Suppressor macrophage treated with lipopolysaccharide for 1 hour (primary cell): ENCODE measurements around the gene ARPC2.
"Not testable (repeated sequence)": the region's sequence is repeated elsewhere in the genome, so short reads cannot be mapped to it uniquely, and the experiment has no call there.

Source experiments
- DNase-seq, 3 donors: peaks; one replicate each; pipeline ENCODE4 v3.0.0-alpha.2; 2020 to 2022

Gene ARPC2

DNA sequence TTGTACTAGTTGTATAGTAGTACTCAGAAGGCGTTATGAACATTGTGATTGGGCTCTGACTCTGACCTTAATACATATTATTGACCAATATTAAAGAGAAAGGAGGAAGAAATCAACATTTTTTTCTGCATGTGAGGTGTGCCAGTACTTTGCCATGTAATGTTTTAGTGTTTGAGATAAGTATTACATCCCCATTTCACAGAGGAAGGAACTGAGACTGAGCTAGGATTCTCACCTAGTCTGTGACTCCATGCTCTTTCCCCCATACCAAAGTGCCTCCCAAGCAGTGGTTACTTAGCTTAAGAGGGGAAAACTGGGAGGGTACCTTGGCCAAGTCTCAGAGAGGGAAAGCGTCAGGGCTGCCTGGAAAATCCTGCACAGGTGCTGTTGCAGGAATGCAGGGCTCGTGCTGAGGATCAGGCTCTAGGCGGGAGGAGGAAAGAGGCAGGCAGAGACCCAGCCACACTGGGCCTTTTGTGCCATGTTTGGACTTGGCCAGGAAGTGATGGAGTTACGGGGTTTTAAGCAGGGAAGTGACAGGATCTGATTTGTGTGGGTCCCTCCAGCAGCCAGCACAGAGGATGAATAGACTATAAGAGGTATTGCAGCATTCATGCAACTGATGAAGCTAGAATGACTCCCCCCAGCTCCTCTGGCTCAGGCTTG is 55.0 kb downstream of the ARPC2 start:
- DNase-seq, result no peak

- peak; percentile 83 to 88 (median 88) for DNase-seq
Observed at GRCh38 chr2:218272531-218273212, 55.7 kb downstream of the ARPC2 start.

DNA sequence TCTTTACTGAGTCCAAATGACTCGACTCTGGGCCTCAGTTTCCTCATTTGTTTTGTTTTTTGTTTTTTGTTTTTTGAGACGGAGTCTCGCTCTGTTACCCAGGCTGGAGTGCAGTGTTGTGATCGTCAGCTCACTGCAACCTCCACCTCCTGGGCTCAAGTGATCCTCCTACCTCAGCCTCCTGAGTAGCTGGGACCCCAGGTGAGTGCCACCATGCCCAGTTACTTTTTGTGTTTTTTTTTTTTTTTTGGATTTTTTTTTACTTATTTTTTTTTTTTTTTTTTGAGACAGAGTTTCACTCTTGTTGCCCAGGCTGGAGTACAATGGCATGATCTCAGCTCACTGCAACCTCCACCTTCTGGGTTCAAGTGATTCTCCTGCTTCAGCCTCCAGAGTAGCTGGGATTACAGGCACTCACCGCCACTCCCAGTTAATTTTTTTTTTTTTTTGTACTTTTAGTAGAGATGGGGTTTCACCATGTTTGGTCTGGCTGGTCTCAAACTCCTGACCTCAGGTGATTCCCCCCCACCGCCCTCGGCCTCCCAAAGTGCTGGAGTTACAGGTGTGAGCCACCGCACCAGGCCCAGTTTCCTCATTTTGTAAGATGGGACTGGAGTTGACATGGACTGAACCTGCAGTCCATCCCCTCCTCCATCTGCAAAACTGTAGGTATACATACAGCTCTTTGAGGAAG is 56.4 kb downstream of the ARPC2 start:
- not testable (repeated sequence) for DNase-seq

GRCh38 chr2:218273908-218274249 is 56.9 kb downstream of the ARPC2 start:
- no peak for DNase-seq

DNA sequence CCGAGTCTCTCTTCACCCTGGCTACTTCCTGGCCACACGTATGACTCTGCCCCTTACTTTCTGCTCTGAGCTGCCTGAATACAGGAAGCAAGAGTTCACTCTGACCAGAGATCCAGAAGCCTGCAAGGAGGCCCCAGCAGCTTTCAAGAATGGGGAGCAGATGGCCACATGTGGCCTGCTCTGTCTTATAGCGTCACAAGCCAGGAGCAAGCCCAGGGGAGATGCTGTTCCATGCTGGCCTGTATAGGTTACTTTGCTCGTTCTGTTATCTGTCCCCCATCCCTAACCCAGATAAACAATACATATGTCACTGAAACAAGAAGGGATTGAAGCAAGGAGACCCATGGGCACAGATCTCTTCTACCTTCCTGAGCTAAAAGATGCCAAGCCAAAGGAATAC is 57.6 kb downstream of the ARPC2 start:
- no peak for DNase-seq

DNA sequence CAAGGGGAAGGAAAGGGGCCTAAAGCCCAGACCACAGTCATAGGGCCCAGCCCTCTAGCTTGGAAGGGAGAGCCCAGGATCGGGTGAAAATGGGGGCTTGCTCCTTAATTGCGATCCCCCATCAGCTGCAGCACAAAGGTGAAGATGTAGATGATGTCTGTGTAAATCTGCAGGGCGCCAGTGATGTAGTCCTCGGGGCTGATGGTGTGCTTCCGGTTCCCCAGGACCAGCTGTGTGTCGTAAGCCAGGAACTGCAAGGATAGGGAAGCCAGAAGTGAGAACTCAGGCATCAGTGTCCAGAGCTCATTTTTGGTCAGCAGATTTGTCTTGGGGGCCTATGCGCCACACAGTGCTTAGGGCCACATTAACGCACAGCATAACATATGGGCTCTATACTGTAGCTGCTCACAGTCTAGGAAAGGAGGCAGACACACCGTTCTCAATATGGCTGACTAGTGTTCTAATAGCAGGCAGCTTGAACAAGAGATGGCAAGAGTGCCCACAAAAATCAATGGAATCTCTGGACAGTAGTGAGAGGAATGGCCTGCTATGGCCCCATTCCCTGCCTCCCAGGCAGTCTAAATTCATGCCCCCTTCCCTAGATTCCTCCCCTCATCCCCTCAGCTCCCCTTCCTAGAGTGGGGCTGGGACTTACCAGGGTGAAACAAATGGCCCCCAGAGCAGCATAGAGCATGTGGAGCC is 58.5 kb downstream of the ARPC2 start:
- peak in 2 of 3 donors; percentile 48 to 58 for DNase-seq

DNA sequence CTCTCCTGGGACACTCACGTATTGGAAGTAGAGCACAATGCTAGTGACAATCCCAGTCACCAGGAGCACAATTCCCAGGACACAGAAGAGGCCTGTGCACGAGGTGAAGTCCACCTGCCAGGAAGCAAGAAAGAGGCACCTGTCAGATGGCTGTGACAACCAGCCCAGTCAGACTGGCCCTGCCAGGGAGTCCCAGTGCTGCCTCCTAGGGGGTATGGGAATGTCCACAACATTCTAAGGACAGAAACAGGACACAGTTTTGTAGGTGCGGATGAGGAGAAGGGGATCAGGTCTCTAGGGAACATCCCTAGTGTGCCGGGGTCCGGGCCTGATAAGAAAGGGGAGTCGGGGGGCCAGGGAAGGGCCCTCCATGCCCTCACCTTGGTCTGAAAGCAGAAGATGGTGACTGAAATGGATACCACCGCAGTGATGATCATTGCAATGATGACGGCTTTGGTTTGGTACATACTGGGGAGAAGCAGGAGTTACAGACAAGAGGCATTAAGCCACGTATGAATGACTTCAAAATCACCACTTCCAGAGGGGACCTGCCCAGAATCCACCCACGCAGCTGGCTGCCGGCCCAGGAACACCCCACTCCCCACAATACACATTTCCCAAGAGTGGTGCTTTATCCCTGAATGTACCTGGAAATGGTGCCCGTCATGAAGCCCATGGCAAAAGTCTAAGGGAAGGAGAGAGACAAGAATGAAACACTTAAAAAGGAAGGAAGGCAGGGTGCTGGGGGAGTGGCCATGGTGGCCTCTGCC is 60.2 kb downstream of the ARPC2 start:
- DNase-seq, result no peak

GRCh38 chr2:218277921-218278320 is 60.9 kb downstream of the ARPC2 start:
- no peak for DNase-seq

DNA sequence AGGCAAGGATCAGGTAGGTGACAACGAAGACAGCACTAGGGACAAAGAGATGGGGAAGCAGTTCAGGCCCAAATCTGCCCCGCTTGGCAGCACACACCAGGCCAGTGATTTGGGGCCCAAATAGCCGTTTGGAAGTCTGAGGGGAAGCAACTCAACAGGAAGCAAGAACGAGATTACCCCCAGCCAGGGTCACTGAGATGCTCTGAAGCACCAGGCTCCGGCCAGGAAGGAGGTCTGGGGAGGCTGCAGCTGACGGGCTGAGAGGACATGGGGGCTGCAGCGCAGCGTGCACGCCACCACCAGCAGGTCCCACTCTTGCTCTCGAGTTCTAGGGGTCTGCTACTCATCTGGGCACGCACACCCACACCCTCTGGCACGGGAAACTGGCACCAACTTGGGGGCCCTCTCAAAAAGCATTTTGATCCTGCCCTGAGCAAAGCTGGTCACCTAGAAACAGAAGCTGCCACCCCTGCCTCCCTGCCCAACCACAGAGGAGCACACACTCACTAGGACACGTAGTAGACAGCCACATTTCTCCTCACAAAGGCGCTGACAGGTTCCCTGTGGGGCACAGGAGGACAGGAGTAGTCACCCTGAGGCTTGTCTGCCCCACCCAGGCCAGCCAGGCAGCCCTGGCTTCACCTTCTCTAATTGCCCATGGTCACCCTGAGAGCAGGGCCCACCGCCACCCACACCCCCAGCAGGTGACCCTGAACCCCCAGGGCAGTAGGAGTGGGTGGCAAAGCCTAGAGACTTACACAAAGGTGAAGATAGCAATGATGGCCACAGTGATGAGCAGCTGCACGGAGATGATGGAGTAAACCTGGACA is 61.8 kb downstream of the ARPC2 start:
- no peak for DNase-seq

- DNase-seq, result no peak
Observed at GRCh38 chr2:218280260-218280870, 63.4 kb downstream of the ARPC2 start.

DNA sequence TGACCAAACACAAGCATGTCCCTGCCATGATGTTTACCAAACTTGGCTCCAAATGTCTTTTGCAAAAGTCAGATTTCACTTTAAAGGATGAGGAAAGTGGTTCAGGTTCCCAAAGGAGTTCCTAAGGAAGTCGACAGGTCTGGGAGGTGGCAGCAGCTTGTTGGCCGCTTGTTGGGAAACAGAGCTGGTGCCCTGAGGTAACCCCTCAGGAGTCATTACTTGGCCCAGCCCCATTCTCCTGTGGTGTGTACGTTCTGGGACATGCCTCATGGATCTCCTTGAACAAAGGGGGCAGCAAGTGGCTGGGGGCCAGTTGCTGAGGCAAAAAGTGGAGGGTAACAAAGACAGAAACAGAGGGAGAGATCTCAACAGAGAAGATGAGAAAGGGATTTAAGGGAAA is 64.5 kb downstream of the ARPC2 start:
- no peak for DNase-seq

DNA sequence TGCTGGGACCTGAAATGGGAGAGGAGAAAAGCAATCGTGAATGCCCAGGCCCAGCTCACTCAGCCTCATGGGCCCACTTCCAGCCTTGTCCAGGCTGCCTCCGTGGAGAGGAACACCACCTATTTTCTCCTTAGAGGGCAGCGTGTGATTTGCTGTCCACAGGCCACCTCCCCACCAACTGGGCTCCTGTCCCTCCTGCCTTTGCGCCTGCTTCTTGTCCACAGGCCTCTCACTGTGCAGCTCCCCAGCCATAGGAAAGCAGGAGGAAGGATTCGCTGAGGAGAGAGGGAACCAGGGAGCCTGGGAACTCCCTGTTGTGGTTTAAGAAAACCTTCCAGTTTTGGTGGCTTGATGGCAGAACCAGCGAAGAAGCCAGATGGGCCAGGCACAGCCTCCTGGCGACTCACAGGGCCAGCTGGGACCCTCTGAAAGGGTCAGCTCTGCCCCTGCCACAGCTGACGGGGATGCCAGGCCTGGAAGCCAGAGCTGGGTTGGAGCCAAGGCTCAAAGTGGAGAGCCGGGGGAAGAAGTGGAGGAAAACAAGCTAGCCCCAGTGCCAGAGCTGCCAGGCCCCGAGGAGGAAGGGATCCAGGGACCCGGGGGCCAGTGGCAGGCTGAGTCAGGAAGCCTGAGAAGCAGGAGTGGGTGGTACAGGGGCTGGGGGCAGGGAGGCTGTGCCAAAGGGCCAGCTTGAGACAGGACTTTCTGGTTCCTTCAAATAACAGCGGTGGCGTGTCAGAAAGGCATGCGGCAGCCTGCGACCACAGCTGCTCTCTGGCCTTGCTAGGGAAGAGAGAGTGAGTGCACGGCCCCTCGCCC is 65.4 kb downstream of the ARPC2 start:
- peak; percentile 44 to 67 (median 62) for DNase-seq

GRCh38 chr2:218284106-218284811 is 67.3 kb downstream of the ARPC2 start:
- peak; percentile 63 to 72 (median 69) for DNase-seq

GRCh38 chr2:218285604-218286003 is 68.6 kb downstream of the ARPC2 start:
- no peak for DNase-seq

DNA sequence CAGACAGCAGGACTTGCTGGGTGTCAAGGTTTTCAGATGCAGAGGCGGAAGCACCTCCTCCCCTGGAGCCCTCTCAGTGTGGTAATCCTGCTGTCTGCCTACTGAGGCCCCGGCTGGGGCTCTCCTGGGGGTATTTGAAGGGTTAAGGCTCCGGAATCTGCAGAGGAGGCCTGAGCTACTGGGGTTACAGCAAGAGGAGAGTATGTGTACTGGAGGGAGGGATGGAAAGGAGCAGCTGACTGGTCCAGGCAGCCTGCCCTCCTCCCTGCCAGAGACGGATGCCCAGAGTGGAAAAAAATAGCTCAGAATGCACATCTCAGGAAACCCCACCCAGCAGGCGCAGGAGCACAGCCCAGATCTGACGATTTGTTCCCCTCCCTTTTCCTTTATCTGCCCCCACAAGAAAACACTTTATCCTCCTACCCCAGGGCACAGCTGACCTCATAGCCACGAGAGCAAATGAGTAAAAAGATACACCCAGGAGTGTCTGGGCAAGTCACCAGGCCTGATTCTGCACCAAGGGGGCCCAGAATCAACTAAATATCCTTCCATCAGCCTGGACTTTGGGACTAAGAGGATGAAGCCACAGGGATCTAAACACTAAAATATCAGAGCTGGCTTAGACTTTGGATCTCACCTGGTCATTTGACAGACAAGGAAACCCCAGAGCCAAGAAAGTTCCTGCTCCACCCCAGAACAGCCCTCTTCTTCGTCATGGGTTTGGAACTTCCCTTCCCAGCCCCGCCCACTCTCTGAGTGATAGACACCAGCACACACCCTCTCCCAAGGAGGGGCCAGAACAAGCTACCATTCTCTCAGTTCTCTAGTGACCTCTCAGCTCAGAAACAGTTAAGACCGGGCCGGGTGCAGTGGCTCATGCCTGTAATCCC is 69.8 kb downstream of the ARPC2 start:
- peak; percentile 97 to 99 (median 98) for DNase-seq

DNA sequence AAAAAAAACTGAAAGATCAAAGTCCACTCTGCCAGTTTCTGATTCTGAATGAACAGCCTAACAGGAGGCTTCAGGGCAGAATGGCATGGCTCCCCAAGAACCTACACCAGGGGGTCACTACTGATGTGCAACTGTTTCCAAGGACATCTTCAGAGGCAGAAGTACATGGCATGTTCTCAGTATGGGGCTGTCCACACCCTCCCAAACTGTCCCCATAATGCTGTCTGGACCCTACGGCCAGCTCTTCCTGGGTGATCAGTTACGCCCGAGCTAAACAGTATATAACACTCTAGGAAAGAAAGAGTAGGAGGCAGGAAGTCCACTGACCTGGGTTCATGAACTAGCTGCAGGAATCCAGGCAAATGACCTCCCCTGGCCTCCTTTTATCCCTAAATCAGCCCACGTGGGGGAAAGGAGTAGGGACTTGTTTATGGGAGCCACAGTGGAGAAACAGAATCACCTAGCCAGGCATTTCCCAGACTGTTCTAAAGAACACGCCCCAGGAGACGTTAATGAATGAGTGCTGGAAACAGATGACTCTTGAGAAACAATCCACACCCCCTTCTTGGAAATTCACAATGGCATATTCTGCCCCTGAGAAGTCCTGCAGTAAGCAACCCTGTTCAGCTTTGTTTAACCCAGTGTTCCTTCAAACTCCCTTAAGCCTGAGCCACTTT is 72.8 kb downstream of the ARPC2 start:
- peak; percentile 46 to 70 (median 51) for DNase-seq

- DNase-seq, result peak; percentile 60 to 63 (median 61)
Observed at GRCh38 chr2:218290316-218291261, 73.6 kb downstream of the ARPC2 start.
